K562 (cell line): ENCODE results near the gene QSOX2. TPM values are rescaled to one million over a fixed set of nuclear protein-coding genes. Genes with fewer than 3 reads are reported as not detected.

Experiments used
- ATAC-seq: fragments of 200-7000 bp; cut with Tn5 transposase; 3 replicates; pipeline ENCODE4 v1.9.1; 2020; ENCODE audit warnings: moderate library complexity
- BruUV-seq: library from RNA; stranded (reverse); fragments of 400-500 nt; replicated peaks from 2 replicates; lab custom pipeline; 2021; lab: Mats Ljungman, UMichigan
- CTCF ChIA-PET: fragments of 300-600 bp; formaldehyde crosslinking; extraction: SDS; loops from one replicate; lab custom pipeline; 2021; ENCODE audit warnings: low intra/inter-chr PET ratio; lab: Yijun Ruan, JAX
- POLR2A ChIA-PET: fragments of 300-600, 350-650 bp; sonication (Branson Sonifier 250); formaldehyde crosslinking; extraction: SDS; loops from one replicate; lab custom pipeline; 2021; ENCODE audit warnings: antibody characterized with exemption, inconsistent platforms; lab: Yijun Ruan, JAX
- DNase-seq, 4 experiments: peaks; one replicate each; pipeline versions ENCODE4 v3.0.0 to v3.0.0-alpha.2; 2011 to 2018; ENCODE audit warnings: low spot score in 3 of 4, mixed read lengths in 3 of 4; ENCODE audit errors: extremely low read depth in 1 of 4
- FAIRE-seq: peaks from 2 replicates; lab custom pipeline; 2011; peaks lifted over from hg19 to GRCh38; lab: Jason Lieb, UNC
- H2AFZ ChIP-seq: 2 replicates; pipeline ENCODE4 v1.6.0; 2011; ENCODE audit warnings: low read depth, low read length, control low read depth, inconsistent platforms
- H3K27ac ChIP-seq: fragments of 200-600 bp; 3 replicates; pipeline ENCODE4 v1.8.0; 2011; ENCODE audit warnings: low read depth, mild to moderate bottlenecking, control low read depth, inconsistent platforms, low read length, moderate library complexity, mixed read lengths; ENCODE audit errors: extremely low read depth
- H3K27me3 ChIP-seq, 2 experiments: fragments of 300-600 bp in 1 of 2; 2 replicates in 1 of 2; 3 replicates in 1 of 2; pipeline versions ENCODE4 v1.6.0 to v1.8.0; 2011; ENCODE audit warnings: inconsistent platforms in 2 of 2, low read length in 2 of 2, mild to moderate bottlenecking in 1 of 2, mixed read lengths in 1 of 2, moderate library complexity in 1 of 2; ENCODE audit not compliant: control insufficient read depth in 2 of 2, insufficient read depth in 2 of 2
- H3K36me3 ChIP-seq: fragments of 300-600 bp; 3 replicates; pipeline ENCODE4 v1.8.0; 2011; ENCODE audit warnings: mild to moderate bottlenecking, low read length, inconsistent platforms; ENCODE audit not compliant: control insufficient read depth, insufficient read depth
- H3K4me1 ChIP-seq, 2 experiments: fragments of 200-600 bp in 1 of 2; replicated peaks in 1 of 2; 2 replicates in 1 of 2; 3 replicates in 1 of 2; pipeline versions ENCODE4 v1.5.1 to v1.8.0; 2011; ENCODE audit warnings: inconsistent platforms in 2 of 2, low read length in 2 of 2, mild to moderate bottlenecking in 1 of 2, mixed read lengths in 1 of 2, moderate library complexity in 1 of 2; ENCODE audit not compliant: control insufficient read depth in 2 of 2, insufficient read depth in 2 of 2
- H3K4me2 ChIP-seq: 2 replicates; pipeline ENCODE4 v1.6.1; 2011; ENCODE audit warnings: low read length, control low read depth, inconsistent platforms, mixed read lengths; ENCODE audit not compliant: insufficient read depth
- H3K4me3 ChIP-seq: fragments of 200-600 bp; sonication (generic), shearing (Covaris generic); 2 replicates; pipeline ENCODE4 v1.5.1; 2016; ENCODE audit warnings: control low read depth, inconsistent platforms
- H3K79me2 ChIP-seq: fragments of 200-600 bp; 3 replicates; pipeline ENCODE4 v1.8.0; 2011; ENCODE audit warnings: low read length, inconsistent platforms; ENCODE audit not compliant: control insufficient read depth, insufficient read depth
- H3K9ac ChIP-seq, 2 experiments: 2 replicates each; pipeline versions ENCODE4 v1.6.0 to v1.6.1; 2011; ENCODE audit warnings: low read depth in 2 of 2, low read length in 2 of 2, control low read depth in 1 of 2, inconsistent platforms in 1 of 2, mild to moderate bottlenecking in 1 of 2, mixed read lengths in 1 of 2; ENCODE audit not compliant: insufficient read depth in 1 of 2
- H3K9me1 ChIP-seq: one replicate; pipeline ENCODE4 v1.6.0; 2011; ENCODE audit warnings: inconsistent platforms, mild to moderate bottlenecking, low read length, moderate library complexity; ENCODE audit not compliant: control insufficient read depth, insufficient read depth
- H3K9me3 ChIP-seq: replicated peaks from 2 replicates; pipeline ENCODE4 v1.5.1; 2011; ENCODE audit warnings: low read depth, low read length, inconsistent platforms; ENCODE audit not compliant: control insufficient read depth, insufficient read depth
- H4K20me1 ChIP-seq: replicated peaks from 2 replicates; pipeline ENCODE4 v1.6.1; 2011; ENCODE audit warnings: low read length, inconsistent platforms, mixed read lengths; ENCODE audit not compliant: control insufficient read depth, insufficient read depth
- CEBPG ChIP-seq, 3 experiments: fragments of 200-800 bp in 1 of 3; sonication (Bioruptor generic) in 1 of 3; sonication (generic) in 1 of 3; formaldehyde crosslinking in 1 of 3; IDR thresholded peaks in 2 of 3; conservative IDR thresholded peaks in 1 of 3; 2 replicates each; pipeline versions ENCODE4 v1.6.1 to v1.8.0; 2016 to 2022; ENCODE audit warnings: missing compliant biosample characterization in 2 of 3, missing genetic modification characterization in 2 of 3, mild to moderate bottlenecking in 1 of 3, missing genetic modification reagents in 1 of 3
- CREB1 ChIP-seq, 2 experiments: sonication (generic) in 1 of 2; formaldehyde crosslinking in 1 of 2; IDR thresholded peaks; 2 replicates each; pipeline versions ENCODE4 v1.6.1 to v1.8.0; 2012 to 2022; ENCODE audit warnings: inconsistent platforms in 1 of 2, mild to moderate bottlenecking in 1 of 2, missing genetic modification reagents in 1 of 2, moderate library complexity in 1 of 2
- CREM ChIP-seq: IDR thresholded peaks from 2 replicates; pipeline ENCODE4 v1.6.1; 2014; ENCODE audit warnings: antibody characterized with exemption, low read depth
- EWSR1 ChIP-seq: fragments of 450-650 bp; IDR thresholded peaks from 2 replicates; pipeline ENCODE4 v1.6.1; 2018; ENCODE audit warnings: borderline replicate concordance, mild to moderate bottlenecking, low read depth, moderate library complexity; ENCODE audit not compliant: partially characterized antibody
- FOXP1 ChIP-seq: sonication (generic); formaldehyde crosslinking; IDR thresholded peaks from 2 replicates; pipeline ENCODE4 v1.8.0; 2022; ENCODE audit warnings: mild to moderate bottlenecking, missing genetic modification reagents
- GATAD2B ChIP-seq: fragments of 450-650 bp; IDR thresholded peaks from 2 replicates; pipeline ENCODE4 v1.6.1; 2017; ENCODE audit warnings: mild to moderate bottlenecking, borderline replicate concordance
- MEIS2 ChIP-seq: fragments of 450-650 bp; IDR thresholded peaks from 2 replicates; pipeline ENCODE4 v1.6.1; 2014; ENCODE audit warnings: mild to moderate bottlenecking; ENCODE audit not compliant: partially characterized antibody
- TAF9B ChIP-seq: fragments of 450-650 bp; IDR thresholded peaks from 2 replicates; pipeline ENCODE4 v1.6.1; 2018; ENCODE audit warnings: mild to moderate bottlenecking; ENCODE audit not compliant: partially characterized antibody
- WHSC1 ChIP-seq: IDR thresholded peaks from one replicate; pipeline ENCODE4 v1.6.1; 2012; ENCODE audit warnings: low read length, control low read depth, inconsistent platforms
- WGBS: fragments of 100-300 bp; shearing (Covaris generic); methylation state at CpG from one replicate; pipeline ENCODE4 v1.1.6; 2016; ENCODE audit warnings: low coverage, mixed read lengths; ENCODE audit not compliant: insufficient coverage; ENCODE audit errors: missing lambda C conversion rate; 5-methylcytosine and 5-hydroxymethylcytosine counted together
- in situ Hi-C: fragments of 300-500 bp; cut with MboI; formaldehyde crosslinking; loops from 4 replicates; pipeline ENCODE4 v1.15.0; 2018; ENCODE audit warnings: inconsistent platforms, mixed read lengths
- intact Hi-C: fragments of 100-400 bp; cut with micrococcal nuclease; formaldehyde crosslinking; loops from 2 replicates; pipeline ENCODE4 v1.14.2; 2022
- polyA plus RNA-seq, 8 experiments: library from polyadenylated mRNA; depleted of rRNA in 4 of 8; stranded (reverse) in 5 of 8; unstranded in 3 of 8; fragments of >200 nt; fragmentation: Nextera tagmentation in 2 of 8; fragmentation: Illumina TruSeq in 1 of 8; extraction: Ambion mirVana in 2 of 8; extraction: Trizol in 1 of 8; gene quantifications; 2 replicates each; pipeline versions ENCODE4 v1.2.1 to v1.2.3, GENCODE V29; 2011 to 2014; ENCODE audit warnings: inconsistent platforms in 1 of 8, missing spikeins in 1 of 8
- total RNA-seq, 7 experiments: library from RNA; depleted of rRNA in 6 of 7; stranded (reverse); fragments of >200 nt in 6 of 7; fragmentation: Illumina TruSeq in 2 of 7; extraction: Trizol in 2 of 7; gene quantifications; 2 replicates each; pipeline versions ENCODE4 v1.2.1 to v1.2.3, GENCODE V29; 2011 to 2021; ENCODE audit warnings: low replicate concordance in 1 of 7
- TF ChIP-seq, protein P1 (sequence below), 2 experiments: fragments of 450-650 bp in 1 of 2; sonication (generic) in 1 of 2; formaldehyde crosslinking in 1 of 2; IDR thresholded peaks; 2 replicates each; pipeline versions ENCODE4 v1.7.1 to v1.9.0; 2016 to 2022; ENCODE audit warnings: inconsistent platforms in 1 of 2, mild to moderate bottlenecking in 1 of 2, missing genetic modification reagents in 1 of 2
- TF ChIP-seq, protein P2 (sequence below): fragments of 450-650 bp; formaldehyde crosslinking; conservative IDR thresholded peaks from 2 replicates; pipeline ENCODE4 v1.4.0; 2022; ENCODE audit warnings: mild to moderate bottlenecking, missing genetic modification characterization

Gene QSOX2
- total and polyA plus RNA-seq, 9 of the 15 experiments (the other 6 are each of a cell fraction or from before 2014, with no cell fraction given) = 0.51 to 23.7 (median 12.7) TPM

DNA sequence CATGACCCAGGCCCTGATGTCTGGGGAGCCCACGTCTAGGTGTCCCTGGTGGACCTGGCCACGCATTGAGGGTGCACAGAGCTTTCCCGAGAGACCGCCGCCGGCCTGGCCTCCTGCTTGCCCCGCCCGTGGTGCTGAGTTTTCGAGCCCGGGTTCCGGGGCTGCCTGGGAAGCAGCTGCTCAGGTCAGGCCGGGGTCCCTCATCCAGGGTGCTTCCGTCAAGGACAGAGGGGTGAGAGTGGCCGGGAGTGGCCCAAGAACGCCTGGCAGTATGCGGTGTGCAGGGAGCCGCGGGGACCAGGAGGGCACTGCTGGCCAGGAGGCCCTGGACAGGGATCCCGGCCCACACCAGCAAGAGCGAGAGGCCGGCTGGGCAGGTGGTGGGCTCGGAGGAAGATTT, 38.7 kb upstream of the QSOX2 start:
- H3K4me2 ChIP-seq = no peak overlapping the region
- H2AFZ ChIP-seq = no peak overlapping the region
- ATAC-seq = no peak
- no peak for DNase-seq
- H3K36me3 ChIP-seq = no peaks in the 10 kb centered on the region
- peaks cover 17% of the 10 kb centered on the region for H4K20me1 ChIP-seq
- H3K79me2 ChIP-seq = no peaks in the 10 kb centered on the region
- intact Hi-C loops = no loop called here
- ChIA-PET POLR2A (no interaction called here), CTCF (interaction anchor here (0.6 to 3.9 kb wide), 7 partner anchors 58 to 353 kb away, joined by 3 to 25 read pairs (median 4); no protein-coding TSS in a partner anchor)
- BruUV-seq = no TSS peak
- FAIRE-seq = no peak
- peaks cover 0 to 57% of the 10 kb centered on the region in 2 experiments; a peak in 2 of 5 replicates for H3K4me1 ChIP-seq
- H3K4me3 ChIP-seq = no peak overlapping the region
- 5% methylated on average over 22 of the region's 22 CpGs for WGBS
- in situ Hi-C loops = no loop called here
- H3K9ac ChIP-seq = no peak overlapping the region
- no peaks in the 10 kb centered on the region; the same call in 1 of the 2 replicates for H3K9me3 ChIP-seq
- peaks cover 26 to 70% of the 10 kb centered on the region in 2 experiments; a peak in 4 of 5 replicates for H3K27me3 ChIP-seq
- no peak overlapping the region for H3K27ac ChIP-seq
- H3K9me1 ChIP-seq = no peaks in the 10 kb centered on the region
- no peak for TF ChIP-seq TAF9B
- TF ChIP-seq EWSR1 = no peak
- TF ChIP-seq, protein P1, sequence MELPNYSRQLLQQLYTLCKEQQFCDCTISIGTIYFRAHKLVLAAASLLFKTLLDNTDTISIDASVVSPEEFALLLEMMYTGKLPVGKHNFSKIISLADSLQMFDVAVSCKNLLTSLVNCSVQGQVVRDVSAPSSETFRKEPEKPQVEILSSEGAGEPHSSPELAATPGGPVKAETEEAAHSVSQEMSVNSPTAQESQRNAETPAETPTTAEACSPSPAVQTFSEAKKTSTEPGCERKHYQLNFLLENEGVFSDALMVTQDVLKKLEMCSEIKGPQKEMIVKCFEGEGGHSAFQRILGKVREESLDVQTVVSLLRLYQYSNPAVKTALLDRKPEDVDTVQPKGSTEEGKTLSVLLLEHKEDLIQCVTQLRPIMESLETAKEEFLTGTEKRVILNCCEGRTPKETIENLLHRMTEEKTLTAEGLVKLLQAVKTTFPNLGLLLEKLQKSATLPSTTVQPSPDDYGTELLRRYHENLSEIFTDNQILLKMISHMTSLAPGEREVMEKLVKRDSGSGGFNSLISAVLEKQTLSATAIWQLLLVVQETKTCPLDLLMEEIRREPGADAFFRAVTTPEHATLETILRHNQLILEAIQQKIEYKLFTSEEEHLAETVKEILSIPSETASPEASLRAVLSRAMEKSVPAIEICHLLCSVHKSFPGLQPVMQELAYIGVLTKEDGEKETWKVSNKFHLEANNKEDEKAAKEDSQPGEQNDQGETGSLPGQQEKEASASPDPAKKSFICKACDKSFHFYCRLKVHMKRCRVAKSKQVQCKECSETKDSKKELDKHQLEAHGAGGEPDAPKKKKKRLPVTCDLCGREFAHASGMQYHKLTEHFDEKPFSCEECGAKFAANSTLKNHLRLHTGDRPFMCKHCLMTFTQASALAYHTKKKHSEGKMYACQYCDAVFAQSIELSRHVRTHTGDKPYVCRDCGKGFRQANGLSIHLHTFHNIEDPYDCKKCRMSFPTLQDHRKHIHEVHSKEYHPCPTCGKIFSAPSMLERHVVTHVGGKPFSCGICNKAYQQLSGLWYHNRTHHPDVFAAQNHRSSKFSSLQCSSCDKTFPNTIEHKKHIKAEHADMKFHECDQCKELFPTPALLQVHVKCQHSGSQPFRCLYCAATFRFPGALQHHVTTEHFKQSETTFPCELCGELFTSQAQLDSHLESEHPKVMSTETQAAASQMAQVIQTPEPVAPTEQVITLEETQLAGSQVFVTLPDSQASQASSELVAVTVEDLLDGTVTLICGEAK (IDR thresholded peaks at IDR 0.05) = no peak
- TF ChIP-seq, protein P1 (CRISPR knock-in tag; IDR thresholded peaks at IDR 0.05) = no peak
- TF ChIP-seq WHSC1 = no peak
- no peak for TF ChIP-seq CREB1 (IDR thresholded peaks at IDR 0.05)
- TF ChIP-seq CREB1 (CRISPR knock-in tag; IDR thresholded peaks at IDR 0.05) = no peak
- TF ChIP-seq, protein P2, sequence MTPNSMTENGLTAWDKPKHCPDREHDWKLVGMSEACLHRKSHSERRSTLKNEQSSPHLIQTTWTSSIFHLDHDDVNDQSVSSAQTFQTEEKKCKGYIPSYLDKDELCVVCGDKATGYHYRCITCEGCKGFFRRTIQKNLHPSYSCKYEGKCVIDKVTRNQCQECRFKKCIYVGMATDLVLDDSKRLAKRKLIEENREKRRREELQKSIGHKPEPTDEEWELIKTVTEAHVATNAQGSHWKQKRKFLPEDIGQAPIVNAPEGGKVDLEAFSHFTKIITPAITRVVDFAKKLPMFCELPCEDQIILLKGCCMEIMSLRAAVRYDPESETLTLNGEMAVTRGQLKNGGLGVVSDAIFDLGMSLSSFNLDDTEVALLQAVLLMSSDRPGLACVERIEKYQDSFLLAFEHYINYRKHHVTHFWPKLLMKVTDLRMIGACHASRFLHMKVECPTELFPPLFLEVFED (CRISPR knock-in tag) = no peak
- TF ChIP-seq GATAD2B = no peak
- TF ChIP-seq CEBPG (CRISPR knock-in tag; IDR thresholded peaks at IDR 0.05) = no peak
- no peak for TF ChIP-seq CEBPG (tag; conservative IDR thresholded peaks at IDR 0.05 in 1 of 2, IDR thresholded peaks at IDR 0.05 in 1 of 2)
- no peak for TF ChIP-seq MEIS2
- TF ChIP-seq CREM = no peak
- no peak for TF ChIP-seq FOXP1 (CRISPR knock-in tag)
